WI38 (cell line): ENCODE results near the gene USP15.

ENCODE experiments used
- H3K4me3 ChIP-seq: 2 replicates; pipeline ENCODE4 v1.5.1; 2011; ENCODE audit warnings: low read depth, mild to moderate bottlenecking, control low read depth, low read length
- TF ChIP-seq, protein P1 (sequence below): IDR thresholded peaks from 2 replicates; pipeline ENCODE4 v1.5.1; 2012; ENCODE audit warnings: low read depth, mild to moderate bottlenecking, control low read depth, low read length

USP15 gene

DNA sequence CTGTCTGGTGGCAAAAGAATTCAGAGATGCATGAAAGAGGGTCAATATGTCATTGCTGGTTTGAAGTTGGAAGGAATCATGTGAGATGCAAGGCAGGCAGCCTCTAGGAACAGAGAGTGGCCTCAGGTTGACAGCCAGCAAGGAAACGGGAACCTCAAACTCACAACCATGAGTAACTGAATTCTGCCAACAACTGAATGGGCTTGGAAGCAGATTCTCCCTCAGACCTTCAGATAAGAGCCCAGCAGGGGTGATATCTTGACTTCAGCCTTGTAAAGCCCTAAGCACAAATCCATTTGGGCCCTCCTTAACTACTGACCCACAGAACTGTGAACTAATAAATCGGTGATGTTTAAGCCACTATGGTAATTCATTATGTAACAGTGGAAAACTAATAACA, 35.8 kb downstream of the USP15 start:
- TF ChIP-seq, protein P1, sequence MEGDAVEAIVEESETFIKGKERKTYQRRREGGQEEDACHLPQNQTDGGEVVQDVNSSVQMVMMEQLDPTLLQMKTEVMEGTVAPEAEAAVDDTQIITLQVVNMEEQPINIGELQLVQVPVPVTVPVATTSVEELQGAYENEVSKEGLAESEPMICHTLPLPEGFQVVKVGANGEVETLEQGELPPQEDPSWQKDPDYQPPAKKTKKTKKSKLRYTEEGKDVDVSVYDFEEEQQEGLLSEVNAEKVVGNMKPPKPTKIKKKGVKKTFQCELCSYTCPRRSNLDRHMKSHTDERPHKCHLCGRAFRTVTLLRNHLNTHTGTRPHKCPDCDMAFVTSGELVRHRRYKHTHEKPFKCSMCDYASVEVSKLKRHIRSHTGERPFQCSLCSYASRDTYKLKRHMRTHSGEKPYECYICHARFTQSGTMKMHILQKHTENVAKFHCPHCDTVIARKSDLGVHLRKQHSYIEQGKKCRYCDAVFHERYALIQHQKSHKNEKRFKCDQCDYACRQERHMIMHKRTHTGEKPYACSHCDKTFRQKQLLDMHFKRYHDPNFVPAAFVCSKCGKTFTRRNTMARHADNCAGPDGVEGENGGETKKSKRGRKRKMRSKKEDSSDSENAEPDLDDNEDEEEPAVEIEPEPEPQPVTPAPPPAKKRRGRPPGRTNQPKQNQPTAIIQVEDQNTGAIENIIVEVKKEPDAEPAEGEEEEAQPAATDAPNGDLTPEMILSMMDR, result no peak

DNA sequence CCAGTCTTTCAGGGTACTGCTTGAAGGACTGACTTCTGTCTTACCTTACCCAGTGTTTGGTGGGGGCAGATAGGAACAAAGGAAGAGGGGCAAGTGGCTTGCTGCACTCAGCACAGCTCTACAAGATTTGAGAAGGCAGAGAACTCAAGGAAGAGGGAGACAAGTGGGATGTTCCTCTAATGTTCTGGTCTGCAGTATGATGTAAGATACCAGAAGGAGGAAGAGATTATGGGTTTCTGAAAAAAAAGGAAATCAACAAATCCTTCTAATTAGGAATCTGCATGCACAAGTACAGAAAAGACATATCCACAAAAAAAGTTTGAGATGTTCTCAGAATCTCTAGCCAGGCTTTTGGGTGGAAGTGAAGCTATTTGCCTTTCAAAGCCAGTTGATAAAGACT, 37.1 kb downstream of the USP15 start:
- TF ChIP-seq, protein P1, result no peak

More for the DNA sequence above, 35.8 kb downstream of the USP15 start:
- H3K4me3 ChIP-seq, result no peak overlapping the region

DNA sequence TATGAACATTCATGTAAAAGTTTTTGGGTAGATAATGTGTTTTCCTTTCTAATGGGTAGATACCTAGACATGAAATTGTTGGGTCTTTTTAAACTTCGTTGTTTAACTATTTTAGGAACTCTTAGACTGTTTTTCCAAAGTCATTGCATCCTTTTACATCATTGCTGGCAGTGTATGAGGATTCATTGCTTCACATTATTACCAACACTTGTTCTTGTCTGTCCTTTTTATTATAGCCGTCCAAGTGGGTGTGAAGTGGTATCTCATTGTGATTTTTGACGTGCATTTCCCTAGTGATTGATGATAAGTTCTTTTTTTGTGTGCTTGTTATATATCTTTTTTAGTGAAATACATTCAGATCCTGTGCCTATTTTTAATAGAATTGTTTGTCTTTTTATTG, 39.4 kb downstream of the USP15 start:
- no peak overlapping the region for H3K4me3 ChIP-seq
- TF ChIP-seq, protein P1, result no peak

More for the DNA sequence above, 37.1 kb downstream of the USP15 start:
- no peak overlapping the region for H3K4me3 ChIP-seq

DNA sequence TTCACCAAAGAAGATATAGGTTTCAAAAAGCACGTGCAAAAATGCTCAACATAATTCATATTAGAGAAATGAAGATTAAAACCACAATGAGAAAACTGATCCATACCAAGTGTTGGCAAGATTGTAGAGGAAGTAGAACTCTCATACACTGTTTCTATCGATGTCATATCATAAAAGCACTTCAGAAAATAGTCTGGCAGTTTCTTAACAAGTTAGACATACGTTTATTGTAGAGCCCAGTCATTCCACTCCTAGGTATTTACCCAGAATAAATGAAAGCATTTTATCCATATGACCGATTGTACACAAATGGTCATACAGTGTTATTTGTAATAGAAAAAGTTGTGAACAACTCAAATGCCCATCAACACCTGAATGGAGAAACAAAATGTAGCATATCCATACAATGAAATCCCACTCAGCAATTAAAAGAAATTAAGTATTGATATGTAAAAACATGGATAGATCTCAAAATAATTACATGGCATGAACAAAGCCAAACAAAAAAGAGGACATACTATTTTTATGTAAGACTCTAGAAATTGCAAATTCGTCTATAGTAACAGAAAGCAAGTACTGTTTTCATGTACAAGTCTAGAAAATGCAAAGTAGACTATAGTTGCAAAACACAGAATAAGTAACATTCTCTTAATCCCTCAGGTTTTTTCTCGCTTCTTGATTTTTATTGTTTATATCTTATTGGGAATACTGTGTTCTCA, 41.0 kb downstream of the USP15 start:
- H3K4me3 ChIP-seq, result no peak overlapping the region
- TF ChIP-seq, protein P1, result no peak

DNA sequence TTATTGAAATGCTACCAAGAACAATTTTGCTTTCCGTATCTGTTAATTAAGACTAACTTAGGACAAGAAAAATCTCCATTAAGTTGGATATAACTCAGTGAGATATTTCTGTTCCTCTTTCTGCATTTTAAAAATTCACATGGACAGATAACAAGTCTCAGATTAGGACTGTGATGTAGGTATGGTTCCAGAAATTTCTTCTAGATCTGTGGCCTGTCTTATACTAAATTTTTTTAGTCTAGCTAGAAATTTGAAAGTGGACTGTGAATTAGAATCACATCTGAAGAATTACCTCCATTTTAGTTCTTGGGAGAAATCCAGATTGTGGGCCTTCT, 41.6 kb downstream of the USP15 start:
- no peak overlapping the region for H3K4me3 ChIP-seq
- TF ChIP-seq, protein P1, result no peak

DNA sequence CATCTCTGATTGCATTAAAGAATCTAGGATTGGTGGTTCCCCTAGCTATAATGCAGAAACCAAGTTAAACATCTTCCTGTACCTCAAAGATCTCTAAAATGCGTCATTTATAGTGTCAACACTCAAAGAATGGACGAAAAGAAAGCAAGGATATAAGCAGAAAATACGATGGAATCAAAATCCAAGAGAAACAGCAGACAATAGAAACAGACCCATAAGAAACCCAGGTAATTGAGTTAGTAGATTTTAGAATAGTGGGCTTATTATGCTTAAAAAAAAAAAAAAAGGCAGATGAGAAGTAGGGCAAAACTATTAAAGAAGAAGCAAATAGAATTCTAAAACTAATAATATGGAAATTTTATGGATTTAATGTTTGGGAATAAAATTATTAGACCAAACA, 44.4 kb downstream of the USP15 start:
- TF ChIP-seq, protein P1, result no peak
- no peak overlapping the region for H3K4me3 ChIP-seq

DNA sequence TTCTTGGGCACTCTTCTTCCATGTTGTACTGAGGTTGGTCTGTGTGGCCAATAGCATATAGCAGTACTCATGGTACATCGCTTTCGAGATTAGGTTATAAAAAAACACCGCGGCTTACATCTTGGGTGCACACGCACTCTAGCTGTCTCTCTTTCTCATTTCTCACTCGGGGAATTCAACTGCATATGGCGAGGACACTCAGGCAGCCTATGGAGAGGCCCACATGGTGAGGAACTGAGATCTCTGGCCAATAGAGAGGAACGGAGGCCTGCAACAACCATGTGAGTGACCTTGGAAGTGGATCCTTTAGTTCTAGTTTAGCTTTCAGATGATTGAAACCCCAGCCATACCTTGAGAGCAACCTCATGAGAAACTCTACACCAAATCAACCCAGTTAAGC, 45.6 kb downstream of the USP15 start:
- H3K4me3 ChIP-seq, result no peak overlapping the region
- TF ChIP-seq, protein P1, result no peak
